Kidney (tissue), 14 donors: ENCODE data around the gene SLCO3A1. TPM values are rescaled to one million over a fixed set of nuclear protein-coding genes. Genes with fewer than 3 reads are reported as not detected.

ENCODE experiments used
- DNase-seq, 5 donors: peaks; one replicate each; pipeline ENCODE4 v3.0.0-alpha.2; 2013 to 2020
- FAIRE-seq: peaks from 2 replicates; lab custom pipeline; 2012; peaks lifted over from hg19 to GRCh38; lab: Jason Lieb, UNC
- H3K27ac ChIP-seq, 2 donors: one replicate each; pipeline ENCODE4 v1.7.0; 2013; ENCODE audit warnings: low read depth in 2 of 2, low read length in 2 of 2, inconsistent platforms in 1 of 2
- H3K27me3 ChIP-seq: one replicate; pipeline ENCODE4 v1.7.1; 2013; ENCODE audit warnings: low read length, inconsistent platforms; ENCODE audit not compliant: control insufficient read depth, insufficient read depth
- H3K36me3 ChIP-seq, 3 donors: one replicate each; pipeline versions ENCODE4 v1.7.0 to v1.7.1; 2013; ENCODE audit warnings: low read length in 3 of 3, control low read depth in 1 of 3, inconsistent platforms in 1 of 3; ENCODE audit not compliant: insufficient read depth in 3 of 3, control insufficient read depth in 2 of 3
- H3K4me1 ChIP-seq, 3 donors: one replicate each; pipeline versions ENCODE4 v1.7.0 to v1.7.1; 2013; ENCODE audit warnings: low read length in 3 of 3, inconsistent platforms in 1 of 3, low read depth in 1 of 3; ENCODE audit not compliant: control insufficient read depth in 2 of 3, insufficient read depth in 2 of 3
- H3K4me3 ChIP-seq, 3 donors: one replicate each; pipeline versions ENCODE4 v1.7.0 to v1.8.1; 2013; ENCODE audit warnings: low read length in 3 of 3, control low read depth in 1 of 3, inconsistent platforms in 1 of 3
- H3K9ac ChIP-seq, 3 donors: one replicate each; pipeline versions ENCODE4 v1.7.0 to v1.7.1; 2013; ENCODE audit warnings: low read length in 3 of 3, control low read depth in 1 of 3, inconsistent platforms in 1 of 3
- H3K9me3 ChIP-seq, 3 donors: one replicate each; pipeline versions ENCODE4 v1.7.0 to v1.7.1; 2013; ENCODE audit warnings: low read length in 3 of 3, control low read depth in 1 of 3, inconsistent platforms in 1 of 3; ENCODE audit not compliant: control insufficient read depth in 2 of 3, insufficient read depth in 1 of 3
- intact Hi-C: fragments of 100-400 bp; cut with DNase I; formaldehyde crosslinking; loops from one replicate; pipeline ENCODE4 v1.11.1; 2022
- polyA plus RNA-seq: library from polyadenylated mRNA; stranded (reverse); fragments of 350-450 nt; fragmentation: Illumina TruSeq; extraction: RNeasy Lipid Tissue Mini Kit (QIAGEN cat#74804); gene quantifications from one replicate; pipeline ENCODE4 v1.2.3, GENCODE V29; 2014; ENCODE audit warnings: low read depth, low replicate concordance; ENCODE audit not compliant: insufficient read depth
- total RNA-seq: library from RNA; stranded (reverse); fragmentation: NEBNext Ultra II Directional; extraction: Animal tissue kit (Norgen Biotek cat#: 25700); gene quantifications from one replicate; pipeline ENCODE4 v1.2.1, GENCODE V29; 2021
- TF ChIP-seq, protein P1 (sequence below): IDR thresholded peaks from 3 replicates; pipeline ENCODE4 v1.5.1; 2012; ENCODE audit warnings: mild to moderate bottlenecking, moderate library complexity, borderline replicate concordance; ENCODE audit not compliant: insufficient read depth; ENCODE audit errors: extremely low read depth
- donor health status: control.
- donor health status: control.
- donor health status: control.
- donor health status: control.
- donor health status: control.
- donor health status: DM: yes; HTN: yes; CAD: no.
- donor health status: Normal renal cell carcinoma (clear cell type).

Gene SLCO3A1
- total and polyA plus RNA-seq, 2 donors from 2014 or later, result 12.8 to 59.4 TPM

DNA sequence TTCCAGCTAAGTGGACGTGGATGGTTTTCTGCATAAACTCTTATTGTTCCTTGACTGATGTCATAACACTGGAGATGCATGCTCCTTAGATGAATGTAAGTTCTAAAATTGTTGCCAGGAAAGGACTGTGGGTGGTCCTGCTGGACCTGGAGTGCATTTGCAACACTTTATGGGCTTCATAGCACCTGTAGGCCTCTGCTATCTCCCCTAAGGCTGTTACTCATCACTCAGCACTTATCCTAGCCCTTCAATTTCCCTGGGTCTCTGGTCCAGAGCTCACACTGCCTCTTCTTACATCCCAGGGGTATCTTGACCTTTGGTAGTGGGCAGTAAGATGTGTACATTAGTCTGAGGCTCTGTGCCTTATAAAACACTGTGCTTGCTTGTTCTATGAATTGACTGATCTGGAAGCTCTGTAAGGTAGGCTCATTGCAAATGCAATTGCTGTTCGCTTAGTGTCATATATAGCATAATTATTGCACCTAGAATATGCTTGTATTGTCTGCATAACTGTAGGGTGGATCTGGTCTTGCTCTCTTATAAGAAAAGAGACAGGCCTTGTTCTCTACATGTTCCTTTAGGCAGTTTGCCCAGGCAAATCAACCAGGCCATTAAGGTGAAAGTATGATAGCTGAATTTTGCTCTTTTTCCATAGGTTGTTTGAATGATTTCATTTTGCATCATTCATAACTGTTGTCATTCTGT lies 35.8 kb downstream of the SLCO3A1 start:
- Histone ChIP-seq H3K9me3 (peaks cover 0 to 10% (median 0%) of the 10 kb centered on the region in 3 donors), H3K4me3 (no peak overlapping the region), H3K27me3 (no peaks in the 10 kb centered on the region), H3K27ac (no peak overlapping the region), H3K4me1 (no peaks in the 10 kb centered on the region), H3K36me3 (no peaks in the 10 kb centered on the region), H3K9ac (no peak overlapping the region)
- TF ChIP-seq, protein P1, sequence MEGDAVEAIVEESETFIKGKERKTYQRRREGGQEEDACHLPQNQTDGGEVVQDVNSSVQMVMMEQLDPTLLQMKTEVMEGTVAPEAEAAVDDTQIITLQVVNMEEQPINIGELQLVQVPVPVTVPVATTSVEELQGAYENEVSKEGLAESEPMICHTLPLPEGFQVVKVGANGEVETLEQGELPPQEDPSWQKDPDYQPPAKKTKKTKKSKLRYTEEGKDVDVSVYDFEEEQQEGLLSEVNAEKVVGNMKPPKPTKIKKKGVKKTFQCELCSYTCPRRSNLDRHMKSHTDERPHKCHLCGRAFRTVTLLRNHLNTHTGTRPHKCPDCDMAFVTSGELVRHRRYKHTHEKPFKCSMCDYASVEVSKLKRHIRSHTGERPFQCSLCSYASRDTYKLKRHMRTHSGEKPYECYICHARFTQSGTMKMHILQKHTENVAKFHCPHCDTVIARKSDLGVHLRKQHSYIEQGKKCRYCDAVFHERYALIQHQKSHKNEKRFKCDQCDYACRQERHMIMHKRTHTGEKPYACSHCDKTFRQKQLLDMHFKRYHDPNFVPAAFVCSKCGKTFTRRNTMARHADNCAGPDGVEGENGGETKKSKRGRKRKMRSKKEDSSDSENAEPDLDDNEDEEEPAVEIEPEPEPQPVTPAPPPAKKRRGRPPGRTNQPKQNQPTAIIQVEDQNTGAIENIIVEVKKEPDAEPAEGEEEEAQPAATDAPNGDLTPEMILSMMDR, result no peak
- DNase-seq (no peak), FAIRE-seq (no peak)
- intact Hi-C loops, result no loop called here

DNA sequence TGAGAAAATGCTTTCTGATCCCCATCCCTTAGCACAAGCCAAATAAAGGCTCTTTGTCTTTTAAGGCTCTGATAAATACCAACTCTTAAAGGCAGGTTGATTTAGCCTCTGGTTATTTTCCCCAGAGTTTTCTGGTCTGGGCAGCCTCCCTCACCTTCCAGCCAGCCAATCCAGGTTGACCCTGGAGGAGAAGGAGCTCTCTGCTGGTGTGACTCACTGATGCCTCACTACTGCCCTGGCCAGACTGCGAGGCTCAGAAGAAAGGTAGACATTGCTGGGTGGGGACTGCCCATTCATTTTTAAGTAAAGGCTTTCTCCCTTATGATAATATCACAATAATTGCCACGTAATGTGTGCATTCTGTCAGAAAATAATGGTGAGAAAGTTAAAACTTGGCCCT lies 37.1 kb downstream of the SLCO3A1 start:
- TF ChIP-seq, protein P1, result no peak
- Histone ChIP-seq H3K27ac (no peak overlapping the region), H3K36me3 (no peaks in the 10 kb centered on the region), H3K27me3 (no peaks in the 10 kb centered on the region), H3K4me1 (no peaks in the 10 kb centered on the region), H3K9ac (no peak overlapping the region), H3K9me3 (peaks cover 0 to 10% (median 0%) of the 10 kb centered on the region in 3 donors), H3K4me3 (no peak overlapping the region)
- intact Hi-C loops, result no loop called here
- DNase-seq (peak in 1 of 5 donors; percentile 61), FAIRE-seq (no peak)

DNA sequence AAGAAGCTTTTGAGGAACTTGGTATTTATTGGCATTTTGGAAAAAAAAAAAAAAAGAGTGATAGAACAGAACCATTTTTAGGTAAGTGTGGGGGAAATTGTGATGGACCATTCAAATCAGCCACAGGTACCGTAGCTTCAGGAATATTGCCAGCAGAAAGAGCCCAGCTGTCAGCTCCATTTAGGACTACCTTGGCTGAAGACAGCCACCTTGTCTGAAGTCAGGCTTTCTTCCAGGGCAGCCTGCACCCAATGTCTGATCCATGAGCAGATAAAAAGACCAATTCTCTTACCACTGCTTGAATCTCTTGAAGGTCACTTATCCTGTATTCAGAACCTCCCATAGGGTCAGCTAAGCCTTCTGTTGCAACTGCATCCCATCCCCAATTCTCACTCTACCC lies 37.6 kb downstream of the SLCO3A1 start:
- H3K27ac ChIP-seq, result no peak overlapping the region
- no peaks in the 10 kb centered on the region for H3K36me3 ChIP-seq
- no peaks in the 10 kb centered on the region for H3K4me1 ChIP-seq
- peaks cover 0 to 10% (median 0%) of the 10 kb centered on the region in 3 donors for H3K9me3 ChIP-seq
- no peak overlapping the region for H3K4me3 ChIP-seq
- intact Hi-C loops, result no loop called here
- no peaks in the 10 kb centered on the region for H3K27me3 ChIP-seq
- DNase-seq (no peak), FAIRE-seq (no peak)
- no peak overlapping the region for H3K9ac ChIP-seq
- TF ChIP-seq, protein P1, result no peak
